Right hindlimb (tissue), 1 donor: ENCODE data around the gene WNT10A.
A peak's percentile ranks its signal among the peaks of the same experiment; 100 is the strongest.
"Not testable (repeated sequence)": the region's sequence is repeated elsewhere in the genome, so short reads cannot be mapped to it uniquely, and the experiment has no call there.

Source experiments
- DNase-seq: peaks from one replicate; pipeline ENCODE4 v3.0.0-alpha.2; 2018

Gene WNT10A

GRCh38 chr2:218894880-218895157, 14.2 kb downstream of the WNT10A start:
- DNase-seq = no peak

- no peak for DNase-seq
These were observed 14.7 kb downstream of the WNT10A start for GRCh38 chr2:218895326-218895725.

GRCh38 chr2:218895759-218896500, 15.3 kb downstream of the WNT10A start:
- DNase-seq = no peak

- no peak for DNase-seq
These were observed 16.1 kb downstream of the WNT10A start for GRCh38 chr2:218896501-218897393.

GRCh38 chr2:218897394-218898108, 16.9 kb downstream of the WNT10A start:
- DNase-seq = no peak

GRCh38 chr2:218898109-218898878, 17.6 kb downstream of the WNT10A start:
- peak; percentile 75 for DNase-seq

- no peak for DNase-seq
These were observed 18.5 kb downstream of the WNT10A start for GRCh38 chr2:218899147-218899546.

GRCh38 chr2:218902427-218902826, 21.8 kb downstream of the WNT10A start:
- no peak for DNase-seq

GRCh38 chr2:218904176-218904575, 23.5 kb downstream of the WNT10A start:
- DNase-seq = no peak

- DNase-seq = peak; percentile 91
These were observed 28.3 kb downstream of the WNT10A start for GRCh38 chr2:218908721-218909619.

- no peak for DNase-seq
These were observed 30.1 kb downstream of the WNT10A start for GRCh38 chr2:218910741-218911140.

- DNase-seq = no peak
These were observed 39.9 kb downstream of the WNT10A start for GRCh38 chr2:218920504-218920903.

- no peak for DNase-seq
These were observed 44.1 kb downstream of the WNT10A start for GRCh38 chr2:218924757-218925156.

- no peak for DNase-seq
These were observed 44.8 kb downstream of the WNT10A start for GRCh38 chr2:218925434-218925833.

GRCh38 chr2:218927422-218927821, 46.8 kb downstream of the WNT10A start:
- no peak for DNase-seq

GRCh38 chr2:218927876-218928275, 47.2 kb downstream of the WNT10A start:
- no peak for DNase-seq

- DNase-seq = not testable (repeated sequence)
These were observed 49.8 kb downstream of the WNT10A start for GRCh38 chr2:218930488-218930887.

- DNase-seq = not testable (repeated sequence)
These were observed 51.1 kb downstream of the WNT10A start for GRCh38 chr2:218931751-218932150.
